HEK293 (cell line): ENCODE data around the gene DIRAS1.

Experiments used
- CTCF ChIP-seq: fragments of 450-650 bp; formaldehyde crosslinking; IDR thresholded peaks from 2 replicates; pipeline ENCODE4 v1.5.1; 2016; ENCODE audit warnings: missing biosample characterization, missing genetic modification characterization
- GLI4 ChIP-seq: fragments of 450-650 bp; formaldehyde crosslinking; IDR thresholded peaks from 2 replicates; pipeline ENCODE4 v1.5.1; 2016; ENCODE audit warnings: missing biosample characterization, missing genetic modification characterization
- SCRT1 ChIP-seq: fragments of 450-650 bp; formaldehyde crosslinking; IDR thresholded peaks from 2 replicates; pipeline ENCODE4 v1.5.1; 2016; ENCODE audit warnings: missing biosample characterization, missing genetic modification characterization, borderline replicate concordance
- TCF7L2 ChIP-seq: IDR thresholded peaks from 2 replicates; pipeline ENCODE4 v1.6.1; 2011; ENCODE audit warnings: low read depth, mild to moderate bottlenecking, inconsistent platforms, low read length, moderate library complexity, borderline replicate concordance
- YY1 ChIP-seq: fragments of 450-650 bp; formaldehyde crosslinking; IDR thresholded peaks from 2 replicates; pipeline ENCODE4 v1.5.1; 2018; ENCODE audit warnings: missing biosample characterization, missing genetic modification characterization
- ZNF629 ChIP-seq: fragments of 450-650 bp; formaldehyde crosslinking; IDR thresholded peaks from 2 replicates; pipeline ENCODE4 v1.5.1; 2017; ENCODE audit warnings: missing biosample characterization, missing genetic modification characterization
- ZNF747 ChIP-seq: fragments of 450-650 bp; formaldehyde crosslinking; IDR thresholded peaks from 2 replicates; pipeline ENCODE4 v1.5.1; 2016; ENCODE audit warnings: missing biosample characterization, missing genetic modification characterization
- ZSCAN16 ChIP-seq: fragments of 450-650 bp; formaldehyde crosslinking; IDR thresholded peaks from 2 replicates; pipeline ENCODE4 v1.5.1; 2016; ENCODE audit warnings: missing biosample characterization, missing genetic modification characterization

- TF ChIP-seq CTCF (no peak), ZSCAN16 (tag by site-specific recombination) (no peak), SCRT1 (tag by site-specific recombination) (no peak), ZNF629 (tag by site-specific recombination) (no peak), YY1 (tag by site-specific recombination) (no peak), GLI4 (tag by site-specific recombination) (no peak), TCF7L2 (no peak), ZNF747 (tag by site-specific recombination) (no peak)
These were observed 13.6 kb upstream of the DIRAS1 start for GRCh38 chr19:2734589-2735288.
